HepG2 (cell line): ENCODE data around the gene MTX1. TPM values are rescaled to one million over a fixed set of nuclear protein-coding genes. Genes with fewer than 3 reads are reported as not detected.

Experiments used
- HMGA1 ChIP-seq: sonication (generic); formaldehyde crosslinking; conservative IDR thresholded peaks from 2 replicates; pipeline ENCODE4 v1.4.0; 2020; ENCODE audit warnings: missing genetic modification reagents
- RNF2 ChIP-seq: fragments of 450-650 bp; conservative IDR thresholded peaks from 2 replicates; pipeline ENCODE4 v1.6.1; 2016; ENCODE audit warnings: low read depth
- SNAPC2 ChIP-seq: sonication (generic); formaldehyde crosslinking; IDR thresholded peaks from 2 replicates; pipeline ENCODE4 v1.8.1; 2022; ENCODE audit warnings: mild to moderate bottlenecking, missing genetic modification reagents
- THAP8 ChIP-seq: sonication (generic); formaldehyde crosslinking; IDR thresholded peaks from 2 replicates; pipeline ENCODE4 v1.5.1; 2020; ENCODE audit warnings: missing genetic modification reagents, mild to moderate bottlenecking, borderline replicate concordance
- ZNF431 ChIP-seq: sonication (generic); formaldehyde crosslinking; IDR thresholded peaks from 2 replicates; pipeline ENCODE4 v1.9.0; 2022; ENCODE audit warnings: missing genetic modification reagents, low read depth, mild to moderate bottlenecking, borderline replicate concordance
- ZNF563 ChIP-seq: sonication (generic); formaldehyde crosslinking; IDR thresholded peaks from 2 replicates; pipeline ENCODE4 v1.8.0; 2022; ENCODE audit warnings: mild to moderate bottlenecking, moderate library complexity, missing genetic modification reagents
- ZNF639 ChIP-seq: conservative IDR thresholded peaks from 2 replicates; pipeline ENCODE4 v1.6.1; 2018; ENCODE audit warnings: missing genetic modification reagents
- polyA plus RNA-seq, 8 experiments: library from polyadenylated mRNA; depleted of rRNA in 3 of 8; stranded (reverse) in 7 of 8; unstranded in 1 of 8; fragments of >200 nt; fragmentation: Illumina TruSeq in 4 of 8; extraction: Trizol in 4 of 8; gene quantifications; 2 replicates each; pipeline versions ENCODE4 v1.2.1 to v1.2.3, GENCODE V29; 2011 to 2016; ENCODE audit warnings: low read depth in 4 of 8, missing spikeins in 1 of 8, mixed read lengths in 1 of 8; ENCODE audit not compliant: insufficient read depth in 1 of 8
- total RNA-seq, 5 experiments: library from RNA; depleted of rRNA; stranded (reverse); fragments of >200 nt; fragmentation: Illumina TruSeq; extraction: Trizol; gene quantifications; 2 replicates each; pipeline ENCODE4 v1.2.3, GENCODE V29; 2016; ENCODE audit warnings: low read depth in 1 of 5
- TF ChIP-seq, protein P1 (sequence below): sonication (generic); formaldehyde crosslinking; IDR thresholded peaks from 2 replicates; pipeline ENCODE4 v1.4.0; 2020; ENCODE audit warnings: missing genetic modification reagents
- TF ChIP-seq, protein P2 (sequence below): sonication (generic); formaldehyde crosslinking; IDR thresholded peaks from 2 replicates; pipeline ENCODE4 v1.5.0; 2020; ENCODE audit warnings: mild to moderate bottlenecking, low read depth, missing genetic modification reagents, borderline replicate concordance
- TF ChIP-seq, protein P3 (sequence below), 2 experiments: sonication (generic) in 1 of 2; formaldehyde crosslinking in 1 of 2; IDR thresholded peaks; 2 replicates each; pipeline versions ENCODE4 v1.4.0 to v1.6.1; 2016 to 2020; ENCODE audit warnings: borderline replicate concordance in 1 of 2, low read depth in 1 of 2, mild to moderate bottlenecking in 1 of 2, missing genetic modification reagents in 1 of 2
- TF ChIP-seq, protein P4 (sequence below): sonication (generic); formaldehyde crosslinking; IDR thresholded peaks from 2 replicates; pipeline ENCODE4 v1.4.0; 2020; ENCODE audit warnings: missing genetic modification reagents, borderline replicate concordance

MTX1 gene
- total and polyA plus RNA-seq, 2 of the 13 experiments (the other 11 are each of a cell fraction or from before 2014, with no cell fraction given), result 64.5 to 72.6 TPM

GRCh38 chr1:155193275-155193990 is 15.1 kb upstream of the MTX1 start (continued):
- TF ChIP-seq RNF2, result 0 out of 2 replicates have a peak, but pooled peaks have one; percentile 17
- TF ChIP-seq SNAPC2 (CRISPR knock-in tag), result no peak
- TF ChIP-seq ZNF639 (CRISPR knock-in tag), result no peak; the same call in 1 of the 2 replicates
- TF ChIP-seq, protein P1, sequence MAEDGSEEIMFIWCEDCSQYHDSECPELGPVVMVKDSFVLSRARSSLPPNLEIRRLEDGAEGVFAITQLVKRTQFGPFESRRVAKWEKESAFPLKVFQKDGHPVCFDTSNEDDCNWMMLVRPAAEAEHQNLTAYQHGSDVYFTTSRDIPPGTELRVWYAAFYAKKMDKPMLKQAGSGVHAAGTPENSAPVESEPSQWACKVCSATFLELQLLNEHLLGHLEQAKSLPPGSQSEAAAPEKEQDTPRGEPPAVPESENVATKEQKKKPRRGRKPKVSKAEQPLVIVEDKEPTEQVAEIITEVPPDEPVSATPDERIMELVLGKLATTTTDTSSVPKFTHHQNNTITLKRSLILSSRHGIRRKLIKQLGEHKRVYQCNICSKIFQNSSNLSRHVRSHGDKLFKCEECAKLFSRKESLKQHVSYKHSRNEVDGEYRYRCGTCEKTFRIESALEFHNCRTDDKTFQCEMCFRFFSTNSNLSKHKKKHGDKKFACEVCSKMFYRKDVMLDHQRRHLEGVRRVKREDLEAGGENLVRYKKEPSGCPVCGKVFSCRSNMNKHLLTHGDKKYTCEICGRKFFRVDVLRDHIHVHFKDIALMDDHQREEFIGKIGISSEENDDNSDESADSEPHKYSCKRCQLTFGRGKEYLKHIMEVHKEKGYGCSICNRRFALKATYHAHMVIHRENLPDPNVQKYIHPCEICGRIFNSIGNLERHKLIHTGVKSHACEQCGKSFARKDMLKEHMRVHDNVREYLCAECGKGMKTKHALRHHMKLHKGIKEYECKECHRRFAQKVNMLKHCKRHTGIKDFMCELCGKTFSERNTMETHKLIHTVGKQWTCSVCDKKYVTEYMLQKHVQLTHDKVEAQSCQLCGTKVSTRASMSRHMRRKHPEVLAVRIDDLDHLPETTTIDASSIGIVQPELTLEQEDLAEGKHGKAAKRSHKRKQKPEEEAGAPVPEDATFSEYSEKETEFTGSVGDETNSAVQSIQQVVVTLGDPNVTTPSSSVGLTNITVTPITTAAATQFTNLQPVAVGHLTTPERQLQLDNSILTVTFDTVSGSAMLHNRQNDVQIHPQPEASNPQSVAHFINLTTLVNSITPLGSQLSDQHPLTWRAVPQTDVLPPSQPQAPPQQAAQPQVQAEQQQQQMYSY (CRISPR knock-in tag), result no peak
- TF ChIP-seq HMGA1 (CRISPR knock-in tag), result no peak
- TF ChIP-seq, protein P2, sequence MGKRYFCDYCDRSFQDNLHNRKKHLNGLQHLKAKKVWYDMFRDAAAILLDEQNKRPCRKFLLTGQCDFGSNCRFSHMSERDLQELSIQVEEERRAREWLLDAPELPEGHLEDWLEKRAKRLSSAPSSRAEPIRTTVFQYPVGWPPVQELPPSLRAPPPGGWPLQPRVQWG (CRISPR knock-in tag), result no peak
- peak; percentile 44; the same call in 1 of the 2 replicates for TF ChIP-seq ZNF563 (CRISPR knock-in tag)
- TF ChIP-seq ZNF431 (CRISPR knock-in tag), result no peak
- no peak for TF ChIP-seq THAP8 (CRISPR knock-in tag)
- TF ChIP-seq, protein P3, sequence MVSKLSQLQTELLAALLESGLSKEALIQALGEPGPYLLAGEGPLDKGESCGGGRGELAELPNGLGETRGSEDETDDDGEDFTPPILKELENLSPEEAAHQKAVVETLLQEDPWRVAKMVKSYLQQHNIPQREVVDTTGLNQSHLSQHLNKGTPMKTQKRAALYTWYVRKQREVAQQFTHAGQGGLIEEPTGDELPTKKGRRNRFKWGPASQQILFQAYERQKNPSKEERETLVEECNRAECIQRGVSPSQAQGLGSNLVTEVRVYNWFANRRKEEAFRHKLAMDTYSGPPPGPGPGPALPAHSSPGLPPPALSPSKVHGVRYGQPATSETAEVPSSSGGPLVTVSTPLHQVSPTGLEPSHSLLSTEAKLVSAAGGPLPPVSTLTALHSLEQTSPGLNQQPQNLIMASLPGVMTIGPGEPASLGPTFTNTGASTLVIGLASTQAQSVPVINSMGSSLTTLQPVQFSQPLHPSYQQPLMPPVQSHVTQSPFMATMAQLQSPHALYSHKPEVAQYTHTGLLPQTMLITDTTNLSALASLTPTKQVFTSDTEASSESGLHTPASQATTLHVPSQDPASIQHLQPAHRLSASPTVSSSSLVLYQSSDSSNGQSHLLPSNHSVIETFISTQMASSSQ (IDR thresholded peaks at IDR 0.05; ENCODE audit: low read depth), result no peak
- TF ChIP-seq, protein P3 (CRISPR knock-in tag; IDR thresholded peaks at IDR 0.05; ENCODE audit: borderline replicate concordance), result no peak
- TF ChIP-seq, protein P4, sequence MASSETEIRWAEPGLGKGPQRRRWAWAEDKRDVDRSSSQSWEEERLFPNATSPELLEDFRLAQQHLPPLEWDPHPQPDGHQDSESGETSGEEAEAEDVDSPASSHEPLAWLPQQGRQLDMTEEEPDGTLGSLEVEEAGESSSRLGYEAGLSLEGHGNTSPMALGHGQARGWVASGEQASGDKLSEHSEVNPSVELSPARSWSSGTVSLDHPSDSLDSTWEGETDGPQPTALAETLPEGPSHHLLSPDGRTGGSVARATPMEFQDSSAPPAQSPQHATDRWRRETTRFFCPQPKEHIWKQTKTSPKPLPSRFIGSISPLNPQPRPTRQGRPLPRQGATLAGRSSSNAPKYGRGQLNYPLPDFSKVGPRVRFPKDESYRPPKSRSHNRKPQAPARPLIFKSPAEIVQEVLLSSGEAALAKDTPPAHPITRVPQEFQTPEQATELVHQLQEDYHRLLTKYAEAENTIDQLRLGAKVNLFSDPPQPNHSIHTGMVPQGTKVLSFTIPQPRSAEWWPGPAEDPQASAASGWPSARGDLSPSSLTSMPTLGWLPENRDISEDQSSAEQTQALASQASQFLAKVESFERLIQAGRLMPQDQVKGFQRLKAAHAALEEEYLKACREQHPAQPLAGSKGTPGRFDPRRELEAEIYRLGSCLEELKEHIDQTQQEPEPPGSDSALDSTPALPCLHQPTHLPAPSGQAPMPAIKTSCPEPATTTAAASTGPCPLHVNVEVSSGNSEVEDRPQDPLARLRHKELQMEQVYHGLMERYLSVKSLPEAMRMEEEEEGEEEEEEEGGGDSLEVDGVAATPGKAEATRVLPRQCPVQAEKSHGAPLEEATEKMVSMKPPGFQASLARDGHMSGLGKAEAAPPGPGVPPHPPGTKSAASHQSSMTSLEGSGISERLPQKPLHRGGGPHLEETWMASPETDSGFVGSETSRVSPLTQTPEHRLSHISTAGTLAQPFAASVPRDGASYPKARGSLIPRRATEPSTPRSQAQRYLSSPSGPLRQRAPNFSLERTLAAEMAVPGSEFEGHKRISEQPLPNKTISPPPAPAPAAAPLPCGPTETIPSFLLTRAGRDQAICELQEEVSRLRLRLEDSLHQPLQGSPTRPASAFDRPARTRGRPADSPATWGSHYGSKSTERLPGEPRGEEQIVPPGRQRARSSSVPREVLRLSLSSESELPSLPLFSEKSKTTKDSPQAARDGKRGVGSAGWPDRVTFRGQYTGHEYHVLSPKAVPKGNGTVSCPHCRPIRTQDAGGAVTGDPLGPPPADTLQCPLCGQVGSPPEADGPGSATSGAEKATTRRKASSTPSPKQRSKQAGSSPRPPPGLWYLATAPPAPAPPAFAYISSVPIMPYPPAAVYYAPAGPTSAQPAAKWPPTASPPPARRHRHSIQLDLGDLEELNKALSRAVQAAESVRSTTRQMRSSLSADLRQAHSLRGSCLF (CRISPR knock-in tag), result no peak
